Measurements from ENCODE around the gene PUM1. TPM values are rescaled to one million over a fixed set of nuclear protein-coding genes. Genes with fewer than 3 reads are reported as not detected.

Gene PUM1
- total RNA-seq, 2 donors from 2014 or later, result 80.3 to 120 TPM

DNA sequence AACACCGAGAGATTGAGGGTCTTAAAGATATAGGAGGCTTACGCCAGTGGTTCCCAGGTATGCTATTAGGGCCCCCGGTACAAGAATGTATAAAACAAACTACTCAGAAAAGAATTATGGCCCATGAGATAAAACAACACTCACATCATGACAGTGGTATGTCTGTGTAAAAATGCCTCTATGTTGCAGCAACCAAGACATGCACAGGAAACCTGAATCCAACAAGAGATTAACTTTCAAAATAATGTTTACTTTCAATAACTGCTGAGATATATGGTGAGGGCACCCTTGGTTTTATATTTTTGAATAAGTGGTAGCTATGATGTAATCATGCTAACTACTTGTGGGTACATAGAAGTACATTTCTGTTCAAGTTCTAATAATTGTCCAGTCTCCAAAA, 74.9 kb downstream of the PUM1 start:
- intact Hi-C loops (cut with DNase I), result no loop called here
- H3K4me1 ChIP-seq (replicated peaks), result peaks cover 2% of the 10 kb centered on the region
- TF ChIP-seq POLR2AphosphoS5 (IDR thresholded peaks at IDR 0.05) (no peak), POLR2A (IDR thresholded peaks at IDR 0.05) (no peak)
- TF ChIP-seq, protein P1, sequence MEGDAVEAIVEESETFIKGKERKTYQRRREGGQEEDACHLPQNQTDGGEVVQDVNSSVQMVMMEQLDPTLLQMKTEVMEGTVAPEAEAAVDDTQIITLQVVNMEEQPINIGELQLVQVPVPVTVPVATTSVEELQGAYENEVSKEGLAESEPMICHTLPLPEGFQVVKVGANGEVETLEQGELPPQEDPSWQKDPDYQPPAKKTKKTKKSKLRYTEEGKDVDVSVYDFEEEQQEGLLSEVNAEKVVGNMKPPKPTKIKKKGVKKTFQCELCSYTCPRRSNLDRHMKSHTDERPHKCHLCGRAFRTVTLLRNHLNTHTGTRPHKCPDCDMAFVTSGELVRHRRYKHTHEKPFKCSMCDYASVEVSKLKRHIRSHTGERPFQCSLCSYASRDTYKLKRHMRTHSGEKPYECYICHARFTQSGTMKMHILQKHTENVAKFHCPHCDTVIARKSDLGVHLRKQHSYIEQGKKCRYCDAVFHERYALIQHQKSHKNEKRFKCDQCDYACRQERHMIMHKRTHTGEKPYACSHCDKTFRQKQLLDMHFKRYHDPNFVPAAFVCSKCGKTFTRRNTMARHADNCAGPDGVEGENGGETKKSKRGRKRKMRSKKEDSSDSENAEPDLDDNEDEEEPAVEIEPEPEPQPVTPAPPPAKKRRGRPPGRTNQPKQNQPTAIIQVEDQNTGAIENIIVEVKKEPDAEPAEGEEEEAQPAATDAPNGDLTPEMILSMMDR (IDR thresholded peaks at IDR 0.05), result no peak

DNA sequence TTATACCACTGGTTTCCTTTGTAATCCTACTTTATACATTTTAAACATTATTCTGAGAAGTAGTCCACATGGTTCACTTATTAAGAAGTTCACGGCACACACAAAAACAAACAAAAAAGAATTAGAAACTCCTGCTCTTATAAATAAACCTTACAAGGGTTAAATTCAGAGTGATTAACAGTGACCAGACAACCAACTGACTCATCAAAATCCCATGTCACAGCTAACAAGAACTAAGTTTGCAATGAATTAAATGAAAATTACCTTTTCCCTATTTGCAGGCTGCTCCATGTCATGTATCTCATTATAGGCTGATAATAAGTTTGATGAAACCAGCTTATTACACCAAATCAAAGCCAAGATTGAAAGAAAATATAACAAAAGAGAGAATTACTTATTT, 77.5 kb downstream of the PUM1 start:
- WGBS, result 48% methylated on average over 1 of the region's 1 CpG
- no peak overlapping the region for H3K4me3 ChIP-seq
- TF ChIP-seq, protein P1 (IDR thresholded peaks at IDR 0.05), result no peak
- no peak for TF ChIP-seq POLR2AphosphoS5 (IDR thresholded peaks at IDR 0.05)
- no peak for TF ChIP-seq POLR2A (IDR thresholded peaks at IDR 0.05)
- no peaks in the 10 kb centered on the region for H3K27me3 ChIP-seq (replicated peaks; ENCODE audit: insufficient read depth)
- no peaks in the 10 kb centered on the region for H3K36me3 ChIP-seq
- no peak overlapping the region for H3K27ac ChIP-seq
- H3K9me3 ChIP-seq, result no peaks in the 10 kb centered on the region
- DNase-seq (ENCODE audit: low spot score), result no peak
- intact Hi-C loops (cut with DNase I), result no loop called here
- peaks cover 2% of the 10 kb centered on the region for H3K4me1 ChIP-seq (replicated peaks)

More for the DNA sequence above, 74.9 kb downstream of the PUM1 start:
- H3K27me3 ChIP-seq (replicated peaks; ENCODE audit: insufficient read depth), result no peaks in the 10 kb centered on the region
- peaks cover 0 to 2% of the 10 kb centered on the region in 2 donors for H3K36me3 ChIP-seq
- no peak for DNase-seq (ENCODE audit: low spot score)
- no peak overlapping the region for H3K27ac ChIP-seq
- H3K4me3 ChIP-seq, result no peak overlapping the region
- no peaks in the 10 kb centered on the region for H3K9me3 ChIP-seq
- WGBS, result 67% methylated on average over 3 of the region's 3 CpGs

- no peak for DNase-seq (ENCODE audit: low spot score)
- Histone ChIP-seq H3K4me3 (no peak overlapping the region), H3K36me3 (no peaks in the 10 kb centered on the region), H3K27ac (no peak overlapping the region), H3K27me3 (replicated peaks; ENCODE audit: insufficient read depth) (no peaks in the 10 kb centered on the region), H3K9me3 (no peaks in the 10 kb centered on the region), H3K4me1 (replicated peaks) (peaks cover 2% of the 10 kb centered on the region)
- 51% methylated on average over 3 of the region's 3 CpGs for WGBS
- intact Hi-C loops (cut with DNase I), result no loop called here
- TF ChIP-seq, protein P1 (IDR thresholded peaks at IDR 0.05), result no peak
- no peak for TF ChIP-seq POLR2AphosphoS5 (IDR thresholded peaks at IDR 0.05)
- TF ChIP-seq POLR2A (IDR thresholded peaks at IDR 0.05), result no peak
Observed at GRCh38 chr1:30986755-30987154, 78.8 kb downstream of the PUM1 start.

- Histone ChIP-seq H3K9me3 (no peaks in the 10 kb centered on the region), H3K4me1 (replicated peaks) (peaks cover 2% of the 10 kb centered on the region), H3K27me3 (replicated peaks; ENCODE audit: insufficient read depth) (no peaks in the 10 kb centered on the region), H3K27ac (peak overlapping the region; percentile 19 to 38), H3K4me3 (no peak overlapping the region), H3K36me3 (no peaks in the 10 kb centered on the region)
- DNase-seq (ENCODE audit: low spot score), result no peak
- TF ChIP-seq POLR2AphosphoS5 (IDR thresholded peaks at IDR 0.05) (no peak), POLR2A (IDR thresholded peaks at IDR 0.05) (no peak)
- TF ChIP-seq, protein P1 (IDR thresholded peaks at IDR 0.05), result no peak
- 76% methylated on average over 4 of the region's 4 CpGs for WGBS
- intact Hi-C loops (cut with DNase I), result no loop called here
Observed at GRCh38 chr1:30984991-30985503, 80.5 kb downstream of the PUM1 start.

- H3K4me3 ChIP-seq, result no peak overlapping the region
- TF ChIP-seq POLR2AphosphoS5 (IDR thresholded peaks at IDR 0.05) (peak; percentile 28), POLR2A (IDR thresholded peaks at IDR 0.05) (no peak)
- H3K27me3 ChIP-seq (replicated peaks; ENCODE audit: insufficient read depth), result no peaks in the 10 kb centered on the region
- DNase-seq (ENCODE audit: low spot score), result peak; percentile 29
- H3K4me1 ChIP-seq (replicated peaks), result peaks cover 2% of the 10 kb centered on the region
- no peaks in the 10 kb centered on the region for H3K36me3 ChIP-seq
- intact Hi-C loops (cut with DNase I), result no loop called here
- H3K9me3 ChIP-seq, result no peaks in the 10 kb centered on the region
- H3K27ac ChIP-seq, result peak overlapping the region; percentile 19 to 38
- WGBS, result 31% methylated on average over 4 of the region's 4 CpGs
Observed at GRCh38 chr1:30984165-30984889, 81.2 kb downstream of the PUM1 start.

Measured in prostate gland (tissue), 2 donors.